ENCODE results near the gene ATRN. TPM values are rescaled to one million over a fixed set of nuclear protein-coding genes. Genes with fewer than 3 reads are reported as not detected.

ATRN gene
- total and polyA plus RNA-seq, 2 donors (not counting 3 experiments of a cell fraction or from before 2014, with no cell fraction given) = 32.3 to 33.1 TPM

- TF ChIP-seq EZH2 (IDR thresholded peaks at IDR 0.05; ENCODE audit: borderline replicate concordance, low read depth, low read length, severe bottlenecking) (no peak), MAX (IDR thresholded peaks at IDR 0.05; ENCODE audit: insufficient read depth, insufficient read length) (no peak), POLR2A (IDR thresholded peaks at IDR 0.05; ENCODE audit: low read depth, low read length) (no peak), GATA2 (IDR thresholded peaks at IDR 0.05; ENCODE audit: insufficient read depth, insufficient read length, low read depth, low read length) (no peak), MYC (IDR thresholded peaks at IDR 0.05; ENCODE audit: low read depth, low read length) (no peak), FOS (IDR thresholded peaks at IDR 0.05; ENCODE audit: borderline replicate concordance, insufficient read depth, low read length) (no peak), POLR2AphosphoS5 (IDR thresholded peaks at IDR 0.05; ENCODE audit: insufficient read depth, low read depth, low read length) (no peak)
- TF ChIP-seq, protein P1, sequence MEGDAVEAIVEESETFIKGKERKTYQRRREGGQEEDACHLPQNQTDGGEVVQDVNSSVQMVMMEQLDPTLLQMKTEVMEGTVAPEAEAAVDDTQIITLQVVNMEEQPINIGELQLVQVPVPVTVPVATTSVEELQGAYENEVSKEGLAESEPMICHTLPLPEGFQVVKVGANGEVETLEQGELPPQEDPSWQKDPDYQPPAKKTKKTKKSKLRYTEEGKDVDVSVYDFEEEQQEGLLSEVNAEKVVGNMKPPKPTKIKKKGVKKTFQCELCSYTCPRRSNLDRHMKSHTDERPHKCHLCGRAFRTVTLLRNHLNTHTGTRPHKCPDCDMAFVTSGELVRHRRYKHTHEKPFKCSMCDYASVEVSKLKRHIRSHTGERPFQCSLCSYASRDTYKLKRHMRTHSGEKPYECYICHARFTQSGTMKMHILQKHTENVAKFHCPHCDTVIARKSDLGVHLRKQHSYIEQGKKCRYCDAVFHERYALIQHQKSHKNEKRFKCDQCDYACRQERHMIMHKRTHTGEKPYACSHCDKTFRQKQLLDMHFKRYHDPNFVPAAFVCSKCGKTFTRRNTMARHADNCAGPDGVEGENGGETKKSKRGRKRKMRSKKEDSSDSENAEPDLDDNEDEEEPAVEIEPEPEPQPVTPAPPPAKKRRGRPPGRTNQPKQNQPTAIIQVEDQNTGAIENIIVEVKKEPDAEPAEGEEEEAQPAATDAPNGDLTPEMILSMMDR (IDR thresholded peaks at IDR 0.05; ENCODE audit: extremely low read depth in 1 of 2, insufficient read depth in 1 of 2, low read depth in 1 of 2, low read length in 2 of 2) = no peak
- Histone ChIP-seq H3K27me3 (ENCODE audit: control insufficient read depth in 2 of 2, insufficient read depth in 2 of 2, low read length in 2 of 2) (peaks cover 26 to 40% of the 10 kb centered on the region in 2 experiments), H3K4me2 (ENCODE audit: insufficient read depth, low read length) (no peak overlapping the region), H3K79me2 (ENCODE audit: control insufficient read depth, insufficient read depth, low read length) (no peaks in the 10 kb centered on the region), H3K4me1 (ENCODE audit: control insufficient read depth, extremely low read depth, insufficient read depth, low read length) (no peaks in the 10 kb centered on the region), H3K9ac (replicated peaks; ENCODE audit: extremely low read depth, insufficient read depth, low read length) (no peak overlapping the region), H3K4me3 (replicated peaks in 1 of 3; ENCODE audit: insufficient read depth in 1 of 3, low read depth in 1 of 3, low read length in 3 of 3) (no peak overlapping the region), H2AFZ (ENCODE audit: low read depth, low read length) (no peak overlapping the region), H3K27ac (ENCODE audit: insufficient read depth, low read depth, low read length) (no peak overlapping the region), H3K36me3 (ENCODE audit: control insufficient read depth in 2 of 2, extremely low read depth in 1 of 2, insufficient read depth in 2 of 2, low read length in 2 of 2) (no peaks in the 10 kb centered on the region), H3K9me3 (replicated peaks; ENCODE audit: control insufficient read depth, insufficient read depth, low read length) (no peaks in the 10 kb centered on the region), H4K20me1 (replicated peaks; ENCODE audit: control insufficient read depth, extremely low read depth, insufficient read depth, low read length) (no peaks in the 10 kb centered on the region), H3K9me1 (replicated peaks; ENCODE audit: control insufficient read depth, extremely low read depth, insufficient read depth, low read length) (no peaks in the 10 kb centered on the region)
- CTCF ChIA-PET = interaction anchor here (0.9 to 1.3 kb wide), 3 partner anchors 10 to 53 kb away, joined by 3 to 7 read pairs (median 3); no protein-coding TSS in a partner anchor
- dilution Hi-C loops (cut with MboI; ENCODE audit: extremely low pct_ligation_motif_present, low sequenced_read_pairs) (no loop called here), intact Hi-C loops (cut with micrococcal nuclease) (no loop called here)
- BruUV-seq (replicated peaks) = no TSS peak
- POLR2A ChIA-PET = no interaction called here
- no peak for DNase-seq (ENCODE audit: low read depth, low spot score)
- no peak for FAIRE-seq
Observed at GRCh38 chr20:3658019-3658715, 187.3 kb downstream of the ATRN start.
